HL-60 (cell line): Measurements from ENCODE around the gene DBNL.

Experiments
- CTCF ChIP-seq: IDR thresholded peaks from one replicate; pipeline ENCODE4 v1.5.1; 2011; ENCODE audit warnings: low read length, control low read depth, inconsistent platforms; ENCODE audit not compliant: insufficient read depth
- POLR2AphosphoS5 ChIP-seq: IDR thresholded peaks from 2 replicates; pipeline ENCODE4 v1.6.1; 2012; ENCODE audit warnings: low read depth
- SPI1 ChIP-seq: IDR thresholded peaks from 2 replicates; pipeline ENCODE4 v1.6.1; 2012; ENCODE audit warnings: low read depth, mild to moderate bottlenecking, borderline replicate concordance

- TF ChIP-seq CTCF, result no peak
- no peak for TF ChIP-seq POLR2AphosphoS5
- no peak for TF ChIP-seq SPI1
Measured at GRCh38 chr7:44101303-44101965, 56.9 kb downstream of the DBNL start.
